GM21390 (cell line): ENCODE results near the gene HIPK2.

Experiments used
- ATAC-seq: cut with Tn5 transposase; IDR thresholded peaks from one replicate; pipeline ENCODE4 v1.9.1; 2021; ENCODE audit not compliant: unreplicated experiment

HIPK2 gene

GRCh38 chr7:139777948-139778841, at the start of gene HIPK2:
Gene HIPK2, minus strand, starts transcription at chr7:139777998. Its CDS starts 375 bp downstream, at chr7:139777623.
- ATAC-seq: peak; percentile 48

GRCh38 chr7:139827042-139827441, 49.2 kb upstream of the HIPK2 start:
- no peak for ATAC-seq

- ATAC-seq: no peak
These were observed 48.0 kb upstream of the HIPK2 start for GRCh38 chr7:139825666-139826290.

- ATAC-seq: no peak
These were observed 46.2 kb upstream of the HIPK2 start for GRCh38 chr7:139823959-139824521.

- ATAC-seq: no peak
These were observed 45.1 kb upstream of the HIPK2 start for GRCh38 chr7:139822855-139823254.

- ATAC-seq: no peak
These were observed 43.7 kb upstream of the HIPK2 start for GRCh38 chr7:139821349-139822105.

GRCh38 chr7:139820089-139820488, 42.3 kb upstream of the HIPK2 start:
- ATAC-seq: no peak

- no peak for ATAC-seq
These were observed 39.5 kb upstream of the HIPK2 start for GRCh38 chr7:139817249-139817648.

- no peak for ATAC-seq
These were observed 35.9 kb upstream of the HIPK2 start for GRCh38 chr7:139813689-139814088.

- no peak for ATAC-seq
These were observed 35.4 kb upstream of the HIPK2 start for GRCh38 chr7:139813151-139813550.

GRCh38 chr7:139811066-139811465, 33.3 kb upstream of the HIPK2 start:
- no peak for ATAC-seq

GRCh38 chr7:139808846-139809442, 31.1 kb upstream of the HIPK2 start:
- no peak for ATAC-seq

GRCh38 chr7:139808427-139808826, 30.6 kb upstream of the HIPK2 start:
- ATAC-seq: no peak

- no peak for ATAC-seq
These were observed 29.2 kb upstream of the HIPK2 start for GRCh38 chr7:139807009-139807408.

GRCh38 chr7:139804571-139804970, 26.8 kb upstream of the HIPK2 start:
- ATAC-seq: no peak

GRCh38 chr7:139799586-139799985, 21.8 kb upstream of the HIPK2 start:
- ATAC-seq: no peak

GRCh38 chr7:139798892-139799291, 21.1 kb upstream of the HIPK2 start:
- ATAC-seq: no peak

GRCh38 chr7:139798221-139798620, 20.4 kb upstream of the HIPK2 start:
- peak; percentile 82 for ATAC-seq

- no peak for ATAC-seq
These were observed 19.8 kb upstream of the HIPK2 start for GRCh38 chr7:139797607-139798006.

- ATAC-seq: no peak
These were observed 13.5 kb upstream of the HIPK2 start for GRCh38 chr7:139791316-139791715.

- no peak for ATAC-seq
These were observed 6.8 kb upstream of the HIPK2 start for GRCh38 chr7:139784648-139785047.
